Parathyroid adenoma (tissue), 2 donors: ENCODE data around the gene PHOX2A.

ENCODE experiments used
- H2AFZ ChIP-seq: fragments of 300-600 bp; sonication (generic); one replicate; pipeline ENCODE4 v1.7.0; 2017; ENCODE audit warnings: antibody characterized with exemption, mild to moderate bottlenecking
- H3K27ac ChIP-seq: fragments of 300-600 bp; sonication (generic); one replicate; pipeline ENCODE4 v1.7.0; 2017
- H3K27me3 ChIP-seq: fragments of 300-600 bp; sonication (generic); one replicate; pipeline ENCODE4 v1.7.0; 2017; ENCODE audit warnings: low read length; ENCODE audit not compliant: control insufficient read depth, insufficient read depth
- H3K36me3 ChIP-seq: fragments of 300-600 bp; sonication (generic); one replicate; pipeline ENCODE4 v1.7.0; 2017; ENCODE audit warnings: low read length; ENCODE audit not compliant: control insufficient read depth, insufficient read depth
- H3K4me1 ChIP-seq: fragments of 300-600 bp; sonication (generic); one replicate; pipeline ENCODE4 v1.7.0; 2017; ENCODE audit warnings: control low read depth
- H3K4me2 ChIP-seq: fragments of 300-600 bp; sonication (generic); one replicate; pipeline ENCODE4 v1.7.0; 2017; ENCODE audit warnings: low read length
- H3K4me3 ChIP-seq: fragments of 300-600 bp; sonication (generic); one replicate; pipeline ENCODE4 v1.7.0; 2017; ENCODE audit warnings: low read depth, low read length
- H3K79me2 ChIP-seq: fragments of 300-600 bp; sonication (generic); one replicate; pipeline ENCODE4 v1.7.0; 2017; ENCODE audit warnings: control low read depth
- H3K9ac ChIP-seq: fragments of 300-600 bp; sonication (generic); one replicate; pipeline ENCODE4 v1.7.0; 2017; ENCODE audit warnings: mild to moderate bottlenecking
- H3K9me3 ChIP-seq: fragments of 300-600 bp; sonication (generic); one replicate; pipeline ENCODE4 v1.7.0; 2017; ENCODE audit warnings: low read length; ENCODE audit not compliant: control insufficient read depth
- CTCF ChIP-seq: fragments of 300-600 bp; sonication (generic); IDR thresholded peaks from one replicate; pipeline ENCODE4 v1.7.0; 2017; ENCODE audit warnings: antibody characterized with exemption, mild to moderate bottlenecking
- donor health status: primary hyperparathyroidism.

PHOX2A gene

GRCh38 chr11:72224564-72225410 is 19.2 kb downstream of the PHOX2A start, which contains the start of gene INPPL1:
INPPL1 (plus strand) TSS chr11:72224767; CDS start chr11:72224985, 218 bp downstream.
- Histone ChIP-seq H2AFZ (peak within 1 kb of the TSS; percentile 73), H3K4me1 (peaks cover 3% of the 10 kb centered on the region), H3K36me3 (no peaks in the 10 kb centered on the region), H3K27ac (peak within 1 kb of the TSS; percentile 89), H3K4me2 (peak within 1 kb of the TSS; percentile 82), H3K9ac (no peak within 1 kb of the TSS), H3K9me3 (no peaks in the 10 kb centered on the region), H3K4me3 (peak within 1 kb of the TSS; percentile 80), H3K79me2 (no peaks in the 10 kb centered on the region), H3K27me3 (no peaks in the 10 kb centered on the region)
- no peak for TF ChIP-seq CTCF

GRCh38 chr11:72223615-72224563 is 20.1 kb downstream of the PHOX2A start:
- TF ChIP-seq CTCF: no peak
- H3K27me3 ChIP-seq: no peaks in the 10 kb centered on the region
- H3K4me2 ChIP-seq: peak overlapping the region; percentile 82
- H3K4me1 ChIP-seq: peaks cover 3% of the 10 kb centered on the region
- no peaks in the 10 kb centered on the region for H3K79me2 ChIP-seq
- H3K9ac ChIP-seq: no peak overlapping the region
- H3K27ac ChIP-seq: peak overlapping the region; percentile 89
- no peaks in the 10 kb centered on the region for H3K9me3 ChIP-seq
- H3K4me3 ChIP-seq: peak overlapping the region; percentile 80
- H2AFZ ChIP-seq: peak overlapping the region; percentile 73
- H3K36me3 ChIP-seq: no peaks in the 10 kb centered on the region

- H3K9ac ChIP-seq: no peak overlapping the region
- no peaks in the 10 kb centered on the region for H3K79me2 ChIP-seq
- peak overlapping the region; percentile 73 for H2AFZ ChIP-seq
- H3K4me1 ChIP-seq: peaks cover 3% of the 10 kb centered on the region
- peak overlapping the region; percentile 86 for H3K4me2 ChIP-seq
- H3K36me3 ChIP-seq: no peaks in the 10 kb centered on the region
- H3K9me3 ChIP-seq: no peaks in the 10 kb centered on the region
- no peaks in the 10 kb centered on the region for H3K27me3 ChIP-seq
- H3K27ac ChIP-seq: peak overlapping the region; percentile 89
- H3K4me3 ChIP-seq: peak overlapping the region; percentile 80
- peak; percentile 30 for TF ChIP-seq CTCF
Measured at GRCh38 chr11:72222907-72223614, 20.9 kb downstream of the PHOX2A start.

DNA sequence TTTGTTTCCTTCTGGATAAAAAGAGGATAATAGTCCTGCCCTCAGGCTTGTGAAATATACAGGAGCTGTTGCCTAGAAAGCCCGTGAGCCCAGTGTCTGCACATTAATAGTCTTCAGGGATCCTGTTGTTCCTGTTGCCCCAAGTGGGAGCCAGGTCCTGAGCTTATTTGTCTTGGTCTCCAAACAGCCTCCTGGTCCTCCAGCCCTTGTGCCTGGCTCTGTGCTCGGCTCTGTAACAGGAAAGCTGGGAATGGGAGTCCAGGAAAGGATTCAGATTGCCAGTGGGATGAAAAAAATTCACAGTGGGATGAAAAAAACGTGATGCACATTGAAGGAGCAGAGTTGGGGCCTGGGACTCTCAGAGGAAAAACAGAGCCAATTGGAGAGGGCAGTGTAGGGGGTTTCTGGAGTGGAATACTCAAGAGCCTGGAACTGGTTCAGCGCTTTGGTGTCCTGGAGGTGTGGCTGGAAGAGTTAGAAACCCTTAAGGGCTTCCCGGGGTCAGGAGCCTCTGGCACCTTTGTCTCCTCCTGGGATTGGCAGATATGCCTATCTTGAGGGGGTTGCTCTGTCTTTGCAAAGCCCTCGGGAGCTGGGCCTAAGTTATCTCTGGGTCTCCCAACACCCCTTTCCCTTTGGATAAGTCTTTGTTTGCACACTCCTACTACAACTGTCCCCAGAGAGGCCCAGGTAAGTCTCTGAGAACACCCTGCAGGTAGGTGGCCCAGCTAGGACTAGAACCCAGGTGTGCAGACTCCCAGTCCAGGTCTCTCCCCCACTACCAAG is 21.7 kb downstream of the PHOX2A start:
- Histone ChIP-seq H3K9me3 (no peaks in the 10 kb centered on the region), H3K27me3 (no peaks in the 10 kb centered on the region), H3K9ac (no peak overlapping the region), H3K79me2 (no peaks in the 10 kb centered on the region), H3K4me2 (peak overlapping the region; percentile 86), H3K4me1 (peaks cover 3% of the 10 kb centered on the region), H2AFZ (peak overlapping the region; percentile 73), H3K4me3 (peak overlapping the region; percentile 80), H3K36me3 (no peaks in the 10 kb centered on the region), H3K27ac (peak overlapping the region; percentile 89)
- no peak for TF ChIP-seq CTCF
